Uterus (tissue), 2 donors: ENCODE measurements around the gene TCHH.

Experiments used
- POLR2A ChIP-seq, 2 donors: fragments of 450-650 bp; IDR thresholded peaks; one replicate each; pipeline ENCODE4 v1.6.1; 2016; ENCODE audit warnings: antibody characterized with exemption in 2 of 2, mild to moderate bottlenecking in 1 of 2, moderate library complexity in 1 of 2
- TF ChIP-seq, protein P1 (sequence below), 4 experiments: fragments of 200-600 bp in 2 of 4; fragments of 450-650 bp in 2 of 4; sonication (generic) in 2 of 4; IDR thresholded peaks; one replicate each; pipeline ENCODE4 v1.5.1; 2016 to 2019; ENCODE audit warnings: antibody characterized with exemption in 4 of 4, mild to moderate bottlenecking in 2 of 4, moderate library complexity in 1 of 4

DNA sequence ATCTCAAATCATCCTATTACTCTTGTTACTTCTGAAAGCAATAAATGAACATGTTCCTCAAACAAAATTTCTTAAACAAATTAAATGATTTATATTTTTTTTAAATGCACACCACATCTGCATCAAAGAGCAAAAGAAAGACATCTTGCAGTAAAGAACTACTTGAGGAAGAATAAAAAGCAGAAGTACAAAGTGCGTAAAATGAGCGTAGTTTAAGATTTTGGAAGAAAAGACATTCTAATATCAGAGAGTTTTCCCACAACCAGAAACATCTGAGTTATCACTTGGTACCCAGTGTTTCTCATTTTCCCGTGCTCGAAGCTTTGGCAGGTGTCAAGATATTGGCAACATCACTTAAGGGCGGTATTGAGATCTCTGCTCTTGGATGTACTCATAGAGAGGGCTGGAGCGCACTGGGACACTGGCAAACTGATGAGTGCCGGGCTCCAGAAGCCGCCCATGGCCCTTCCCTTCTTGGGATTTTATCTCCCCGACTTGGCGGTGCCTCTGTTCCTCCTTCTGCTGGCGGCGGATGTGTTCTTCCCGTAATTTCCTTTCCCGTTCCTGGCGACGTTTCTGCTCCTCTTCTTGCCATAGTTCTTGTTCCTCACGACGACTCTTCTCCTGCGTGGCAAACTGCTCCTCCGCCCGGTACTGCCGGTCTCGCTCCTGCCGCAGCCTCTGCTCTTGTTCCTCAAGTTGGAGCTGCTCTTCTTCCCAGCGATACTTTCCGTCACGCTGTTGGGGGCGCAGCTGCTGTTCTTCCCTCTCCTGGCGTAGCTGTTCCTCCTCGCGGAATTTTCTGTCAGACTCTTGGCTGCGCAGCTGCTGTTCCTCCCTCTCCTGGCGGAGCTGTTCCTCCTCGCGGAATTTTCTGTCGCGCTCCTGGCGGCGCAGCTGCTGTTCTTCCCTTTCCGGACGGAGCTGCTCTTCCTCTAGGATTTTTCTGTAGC is 7.9 kb downstream of the TCHH start:
- TF ChIP-seq, protein P1, sequence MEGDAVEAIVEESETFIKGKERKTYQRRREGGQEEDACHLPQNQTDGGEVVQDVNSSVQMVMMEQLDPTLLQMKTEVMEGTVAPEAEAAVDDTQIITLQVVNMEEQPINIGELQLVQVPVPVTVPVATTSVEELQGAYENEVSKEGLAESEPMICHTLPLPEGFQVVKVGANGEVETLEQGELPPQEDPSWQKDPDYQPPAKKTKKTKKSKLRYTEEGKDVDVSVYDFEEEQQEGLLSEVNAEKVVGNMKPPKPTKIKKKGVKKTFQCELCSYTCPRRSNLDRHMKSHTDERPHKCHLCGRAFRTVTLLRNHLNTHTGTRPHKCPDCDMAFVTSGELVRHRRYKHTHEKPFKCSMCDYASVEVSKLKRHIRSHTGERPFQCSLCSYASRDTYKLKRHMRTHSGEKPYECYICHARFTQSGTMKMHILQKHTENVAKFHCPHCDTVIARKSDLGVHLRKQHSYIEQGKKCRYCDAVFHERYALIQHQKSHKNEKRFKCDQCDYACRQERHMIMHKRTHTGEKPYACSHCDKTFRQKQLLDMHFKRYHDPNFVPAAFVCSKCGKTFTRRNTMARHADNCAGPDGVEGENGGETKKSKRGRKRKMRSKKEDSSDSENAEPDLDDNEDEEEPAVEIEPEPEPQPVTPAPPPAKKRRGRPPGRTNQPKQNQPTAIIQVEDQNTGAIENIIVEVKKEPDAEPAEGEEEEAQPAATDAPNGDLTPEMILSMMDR (IDR thresholded peaks at IDR 0.05): no peak
- no peak for TF ChIP-seq POLR2A (IDR thresholded peaks at IDR 0.05)
